ENCODE measurements around the gene RFX5.

Gene RFX5

GRCh38 chr1:151325231-151325630, 21.8 kb downstream of the RFX5 start:
- TF ChIP-seq FOXK2 (IDR thresholded peaks at IDR 0.05) (no peak), FOXA1 (IDR thresholded peaks at IDR 0.05) (no peak), L3MBTL2 (conservative IDR thresholded peaks at IDR 0.05) (no peak), CTBP1 (IDR thresholded peaks at IDR 0.05; ENCODE audit: borderline replicate concordance) (no peak), TARDBP (IDR thresholded peaks at IDR 0.05) (no peak), LEF1 (IDR thresholded peaks at IDR 0.05; ENCODE audit: borderline replicate concordance) (no peak), ELF4 (IDR thresholded peaks at IDR 0.05) (no peak), SUZ12 (IDR thresholded peaks at IDR 0.05) (no peak), HDGF (IDR thresholded peaks at IDR 0.05; ENCODE audit: borderline replicate concordance) (no peak), FOXM1 (IDR thresholded peaks at IDR 0.05; ENCODE audit: borderline replicate concordance) (no peak), BHLHE40 (IDR thresholded peaks at IDR 0.05; ENCODE audit: borderline replicate concordance) (no peak), ARNT (IDR thresholded peaks at IDR 0.05) (no peak), NFRKB (IDR thresholded peaks at IDR 0.05) (no peak), ZNF384 (IDR thresholded peaks at IDR 0.05) (no peak), SP1 (IDR thresholded peaks at IDR 0.05) (no peak)
- TF ChIP-seq, protein P1, sequence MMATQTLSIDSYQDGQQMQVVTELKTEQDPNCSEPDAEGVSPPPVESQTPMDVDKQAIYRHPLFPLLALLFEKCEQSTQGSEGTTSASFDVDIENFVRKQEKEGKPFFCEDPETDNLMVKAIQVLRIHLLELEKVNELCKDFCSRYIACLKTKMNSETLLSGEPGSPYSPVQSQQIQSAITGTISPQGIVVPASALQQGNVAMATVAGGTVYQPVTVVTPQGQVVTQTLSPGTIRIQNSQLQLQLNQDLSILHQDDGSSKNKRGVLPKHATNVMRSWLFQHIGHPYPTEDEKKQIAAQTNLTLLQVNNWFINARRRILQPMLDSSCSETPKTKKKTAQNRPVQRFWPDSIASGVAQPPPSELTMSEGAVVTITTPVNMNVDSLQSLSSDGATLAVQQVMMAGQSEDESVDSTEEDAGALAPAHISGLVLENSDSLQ (IDR thresholded peaks at IDR 0.05): no peak
- CTCF ChIA-PET: interaction anchor here (0.6 to 3.1 kb wide), 3 partner anchors 15 to 25 kb away, joined by 3 to 24 read pairs (median 3); no protein-coding TSS in a partner anchor
- DNase-seq (ENCODE audit: extremely low spot score): no peak
- POLR2A ChIA-PET: no interaction called here

DNA sequence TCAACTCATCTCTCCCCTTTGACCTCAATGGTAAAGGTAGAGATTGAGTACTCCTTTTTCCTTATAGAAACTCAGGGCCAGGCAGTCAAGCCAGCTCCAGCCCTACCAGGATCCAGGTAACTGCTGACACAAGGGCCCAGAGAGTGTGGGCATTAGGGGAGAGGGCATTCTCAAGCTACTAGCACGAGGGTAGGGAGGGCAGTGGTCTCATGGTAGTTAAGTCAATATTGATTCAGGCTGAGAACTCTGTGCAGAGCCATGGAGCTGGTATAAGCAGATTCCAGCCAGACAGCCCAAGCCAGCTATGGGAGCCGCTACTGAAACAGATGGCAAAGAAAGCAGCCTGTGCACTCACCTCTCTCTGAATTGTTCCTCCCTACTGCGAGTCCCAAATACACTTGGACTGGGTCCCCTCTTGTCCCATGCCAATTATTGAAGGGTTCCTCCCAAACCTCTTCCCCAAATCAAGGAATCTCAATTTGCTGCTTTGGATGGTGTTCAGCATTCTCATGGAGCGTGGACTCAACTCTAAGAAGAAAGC, 22.6 kb downstream of the RFX5 start:
- CTCF ChIA-PET: interaction anchor here (0.6 to 1.5 kb wide), 3 partner anchors 16 to 24 kb away, joined by 3 to 4 read pairs (median 4); no protein-coding TSS in a partner anchor
- DNase-seq (ENCODE audit: extremely low spot score): no peak
- TF ChIP-seq NFRKB (IDR thresholded peaks at IDR 0.05): no peak
- no peak for TF ChIP-seq FOXA1 (IDR thresholded peaks at IDR 0.05)
- TF ChIP-seq BHLHE40 (IDR thresholded peaks at IDR 0.05; ENCODE audit: borderline replicate concordance): no peak
- no peak for TF ChIP-seq LEF1 (IDR thresholded peaks at IDR 0.05; ENCODE audit: borderline replicate concordance)
- no peak for TF ChIP-seq SUZ12 (IDR thresholded peaks at IDR 0.05)
- TF ChIP-seq ELF4 (IDR thresholded peaks at IDR 0.05): no peak
- TF ChIP-seq SP1 (IDR thresholded peaks at IDR 0.05): no peak
- no peak for TF ChIP-seq HDGF (IDR thresholded peaks at IDR 0.05; ENCODE audit: borderline replicate concordance)
- TF ChIP-seq FOXM1 (IDR thresholded peaks at IDR 0.05; ENCODE audit: borderline replicate concordance): no peak
- no peak for TF ChIP-seq ZNF384 (IDR thresholded peaks at IDR 0.05)
- TF ChIP-seq, protein P1 (IDR thresholded peaks at IDR 0.05): no peak
- TF ChIP-seq L3MBTL2 (conservative IDR thresholded peaks at IDR 0.05): no peak
- TF ChIP-seq ARNT (IDR thresholded peaks at IDR 0.05): no peak
- no peak for TF ChIP-seq FOXK2 (IDR thresholded peaks at IDR 0.05)
- TF ChIP-seq TARDBP (IDR thresholded peaks at IDR 0.05): no peak
- no peak for TF ChIP-seq CTBP1 (IDR thresholded peaks at IDR 0.05; ENCODE audit: borderline replicate concordance)
- POLR2A ChIA-PET: no interaction called here

DNA sequence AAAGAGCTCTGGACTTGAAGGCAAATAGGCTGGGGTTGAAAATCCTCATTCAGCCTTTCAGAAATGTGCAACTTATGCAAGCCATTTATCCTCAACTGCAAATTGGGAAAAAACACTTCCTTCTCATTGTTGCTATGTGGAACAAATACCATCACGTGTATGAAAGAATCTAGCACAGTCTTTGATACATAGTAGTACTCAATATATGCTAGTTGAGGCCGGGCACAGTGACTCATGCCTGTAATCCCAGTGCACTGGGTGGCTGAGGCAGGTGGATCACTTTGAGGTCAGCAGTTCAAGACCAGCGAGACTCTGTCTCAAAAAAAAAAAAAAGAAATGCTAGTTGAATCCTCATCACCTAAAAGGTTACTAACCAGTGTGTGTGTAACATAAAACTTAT, 28.1 kb downstream of the RFX5 start:
- POLR2A ChIA-PET: interaction anchor here (0.9 to 10.0 kb wide), 2 partner anchors 8 to 37 kb away, joined by 3 to 89 read pairs; partner anchors contain the start of genes PI4KB and ZNF687
- TF ChIP-seq NFRKB (IDR thresholded peaks at IDR 0.05) (no peak), ZNF384 (IDR thresholded peaks at IDR 0.05) (no peak), CTBP1 (IDR thresholded peaks at IDR 0.05; ENCODE audit: borderline replicate concordance) (no peak)
- CTCF ChIA-PET: no interaction called here
- DNase-seq (ENCODE audit: extremely low spot score): no peak

GRCh38 chr1:151315565-151316235, 31.4 kb downstream of the RFX5 start:
- ChIA-PET POLR2A (interaction anchor here (10.0 kb wide), 1 partner anchor 11 kb away, joined by 89 read pairs; the partner anchor contains the start of gene PI4KB), CTCF (no interaction called here)
- DNase-seq (ENCODE audit: extremely low spot score): no peak
- no peak for TF ChIP-seq FOXA1 (IDR thresholded peaks at IDR 0.05)
- TF ChIP-seq ELF4 (IDR thresholded peaks at IDR 0.05): no peak
- TF ChIP-seq L3MBTL2 (conservative IDR thresholded peaks at IDR 0.05): no peak
- TF ChIP-seq ZNF384 (IDR thresholded peaks at IDR 0.05): no peak
- no peak for TF ChIP-seq FOXK2 (IDR thresholded peaks at IDR 0.05)
- TF ChIP-seq LEF1 (IDR thresholded peaks at IDR 0.05; ENCODE audit: borderline replicate concordance): no peak
- TF ChIP-seq FOXM1 (IDR thresholded peaks at IDR 0.05; ENCODE audit: borderline replicate concordance): no peak
- TF ChIP-seq NFRKB (IDR thresholded peaks at IDR 0.05): no peak
- no peak for TF ChIP-seq SP1 (IDR thresholded peaks at IDR 0.05)
- TF ChIP-seq ARNT (IDR thresholded peaks at IDR 0.05): no peak
- no peak for TF ChIP-seq HDGF (IDR thresholded peaks at IDR 0.05; ENCODE audit: borderline replicate concordance)
- TF ChIP-seq SUZ12 (IDR thresholded peaks at IDR 0.05): no peak
- TF ChIP-seq, protein P1 (IDR thresholded peaks at IDR 0.05): no peak
- TF ChIP-seq CTBP1 (IDR thresholded peaks at IDR 0.05; ENCODE audit: borderline replicate concordance): no peak
- TF ChIP-seq TARDBP (IDR thresholded peaks at IDR 0.05): no peak

DNA sequence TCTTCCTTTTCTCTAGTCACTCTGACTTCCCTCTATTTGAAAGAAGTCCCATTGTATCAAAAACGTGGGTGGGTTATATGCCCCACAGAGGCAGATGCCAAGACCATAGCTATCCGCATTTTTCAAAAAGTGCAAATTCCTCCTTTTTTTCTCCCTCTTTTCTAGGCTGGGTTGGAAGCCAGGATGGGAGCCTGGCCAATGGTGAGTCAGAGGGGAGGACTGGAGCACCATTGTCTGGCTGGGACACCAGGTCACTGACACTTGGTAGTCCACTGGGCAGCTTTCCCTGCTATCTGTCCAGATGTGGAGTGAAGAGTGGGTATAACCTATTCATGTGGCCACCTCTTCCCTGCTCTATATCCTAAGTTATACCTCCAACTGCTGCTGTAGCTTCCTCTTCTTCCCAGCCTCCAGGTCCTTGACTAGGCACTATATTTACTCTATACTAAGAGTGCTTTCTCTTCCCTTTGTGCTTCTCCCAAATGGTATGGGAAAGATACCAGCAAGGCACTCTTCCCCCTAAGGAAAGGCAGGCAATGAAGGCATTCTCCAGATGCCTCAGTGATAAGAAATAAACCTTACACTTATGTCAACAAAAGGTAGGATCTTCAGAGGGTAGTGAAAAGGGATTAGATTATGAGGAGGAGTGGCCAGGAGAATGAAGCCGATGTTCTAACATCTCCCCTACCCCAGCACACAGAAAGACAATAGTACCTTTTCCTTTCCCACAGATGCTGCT, 32.7 kb downstream of the RFX5 start:
- no peak for DNase-seq (ENCODE audit: extremely low spot score)
- TF ChIP-seq ELF4 (IDR thresholded peaks at IDR 0.05) (no peak), BHLHE40 (IDR thresholded peaks at IDR 0.05; ENCODE audit: borderline replicate concordance) (no peak), TARDBP (IDR thresholded peaks at IDR 0.05) (no peak), CTBP1 (IDR thresholded peaks at IDR 0.05; ENCODE audit: borderline replicate concordance) (no peak), ARNT (IDR thresholded peaks at IDR 0.05) (no peak), FOXA1 (IDR thresholded peaks at IDR 0.05) (no peak), SP1 (IDR thresholded peaks at IDR 0.05) (no peak), LEF1 (IDR thresholded peaks at IDR 0.05; ENCODE audit: borderline replicate concordance) (no peak)
- TF ChIP-seq, protein P1 (IDR thresholded peaks at IDR 0.05): no peak
- POLR2A ChIA-PET: interaction anchor here (2.0 to 10.0 kb wide), 2 partner anchors 13 to 26 kb away, joined by 5 to 89 read pairs; partner anchors contain the start of gene PI4KB
- CTCF ChIA-PET: interaction anchor here (1.7 to 1.9 kb wide), 2 partner anchors 13 to 26 kb away, joined by 5 to 9 read pairs; no protein-coding TSS in a partner anchor
